NB4 (cell line): ENCODE measurements around the gene RRAS.

Source experiments
- DNase-seq: peaks from one replicate; pipeline ENCODE4 v3.0.0; 2010; ENCODE audit warnings: low read depth
- H3K4me3 ChIP-seq: one replicate; pipeline ENCODE4 v1.5.1; 2011; ENCODE audit warnings: mild to moderate bottlenecking, low read depth, low read length, moderate library complexity
- CTCF ChIP-seq: IDR thresholded peaks from one replicate; pipeline ENCODE4 v1.5.1; 2012; ENCODE audit warnings: low read depth, low read length
- MAX ChIP-seq: IDR thresholded peaks from 2 replicates; pipeline ENCODE4 v1.6.1; 2011; ENCODE audit warnings: low read depth, low read length
- MYC ChIP-seq: IDR thresholded peaks from 2 replicates; pipeline ENCODE4 v1.6.1; 2011; ENCODE audit warnings: low read depth, low read length
- POLR2A ChIP-seq: IDR thresholded peaks from 2 replicates; pipeline ENCODE4 v1.6.1; 2011; ENCODE audit warnings: mild to moderate bottlenecking; ENCODE audit not compliant: insufficient read length; ENCODE audit errors: extremely low read depth

Gene RRAS

GRCh38 chr19:49657493-49658138, 17.7 kb upstream of the RRAS start:
- no peak for DNase-seq
- no peak for TF ChIP-seq MYC
- no peak for TF ChIP-seq POLR2A
- no peak for TF ChIP-seq CTCF
- no peak for TF ChIP-seq MAX

GRCh38 chr19:49656456-49657109, 16.6 kb upstream of the RRAS start:
- no peak overlapping the region for H3K4me3 ChIP-seq
- no peak for DNase-seq
- TF ChIP-seq CTCF, result no peak
- TF ChIP-seq MYC, result no peak
- TF ChIP-seq MAX, result no peak
- TF ChIP-seq POLR2A, result no peak

More at GRCh38 chr19:49657493-49658138, 17.7 kb upstream of the RRAS start:
- no peak overlapping the region for H3K4me3 ChIP-seq

- DNase-seq, result no peak
- TF ChIP-seq MYC, result no peak
- no peak for TF ChIP-seq MAX
- TF ChIP-seq CTCF, result no peak
- no peak for TF ChIP-seq POLR2A
- no peak overlapping the region for H3K4me3 ChIP-seq
Measured at GRCh38 chr19:49655570-49656455, 15.9 kb upstream of the RRAS start.

- no peak for DNase-seq
- no peak overlapping the region for H3K4me3 ChIP-seq
- no peak for TF ChIP-seq MYC
- TF ChIP-seq MAX, result no peak
- TF ChIP-seq CTCF, result no peak
- no peak for TF ChIP-seq POLR2A
Measured at GRCh38 chr19:49654581-49654980, 14.6 kb upstream of the RRAS start.

- H3K4me3 ChIP-seq, result no peak overlapping the region
- no peak for DNase-seq
- TF ChIP-seq MAX, result no peak
- TF ChIP-seq MYC, result no peak
- TF ChIP-seq POLR2A, result no peak
- no peak for TF ChIP-seq CTCF
Measured at GRCh38 chr19:49653466-49653806, 13.5 kb upstream of the RRAS start.
